H1 (cell line): ENCODE measurements around the gene PDF. TPM values are rescaled to one million over a fixed set of nuclear protein-coding genes. Genes with fewer than 3 reads are reported as not detected.

ENCODE experiments used
- CTCF ChIA-PET: fragments of 300-600 bp; sonication (Branson Sonifier 250); formaldehyde crosslinking; loops from one replicate; lab custom pipeline; 2021; ENCODE audit not compliant: partially characterized antibody; lab: Charles Lee
- POLR2A ChIA-PET: fragments of 300-600 bp; sonication (Branson Sonifier 250); formaldehyde crosslinking; loops from one replicate; lab custom pipeline; 2021; ENCODE audit warnings: inconsistent platforms; ENCODE audit not compliant: partially characterized antibody; lab: Charles Lee
- DNase-seq, 2 experiments: peaks; one replicate each; pipeline versions ENCODE4 v3.0.0 to v3.0.0-alpha.2; 2010 to 2022; ENCODE audit warnings: low spot score in 2 of 2, low read depth in 1 of 2, mixed read lengths in 1 of 2
- FAIRE-seq: peaks from 2 replicates; lab custom pipeline; 2011; peaks lifted over from hg19 to GRCh38; lab: Jason Lieb, UNC
- H2AFZ ChIP-seq: 2 replicates; pipeline ENCODE4 v1.8.1; 2012; ENCODE audit warnings: low read length, inconsistent platforms
- H2AK5ac ChIP-seq: 2 replicates; pipeline ENCODE4 v1.6.1; 2013; ENCODE audit warnings: low read depth, low read length
- H2BK120ac ChIP-seq: replicated peaks from 2 replicates; pipeline ENCODE3; 2013; ENCODE audit warnings: low read depth, low read length, inconsistent platforms
- H2BK12ac ChIP-seq: 2 replicates; pipeline ENCODE4 v1.6.1; 2013; ENCODE audit warnings: low read depth, low read length
- H2BK15ac ChIP-seq: 2 replicates; pipeline ENCODE4 v1.6.1; 2013; ENCODE audit warnings: low read length
- H2BK20ac ChIP-seq: 2 replicates; pipeline ENCODE4 v1.6.1; 2013; ENCODE audit warnings: low read length
- H2BK5ac ChIP-seq: 2 replicates; pipeline ENCODE4 v1.6.1; 2013; ENCODE audit warnings: low read depth, low read length
- H3K14ac ChIP-seq: 2 replicates; pipeline ENCODE4 v1.6.1; 2013; ENCODE audit warnings: inconsistent platforms; ENCODE audit not compliant: insufficient read length
- H3K18ac ChIP-seq: 2 replicates; pipeline ENCODE4 v1.6.1; 2013; ENCODE audit warnings: low read length; ENCODE audit errors: extremely low read depth
- H3K23ac ChIP-seq: 2 replicates; pipeline ENCODE4 v1.6.1; 2013; ENCODE audit warnings: inconsistent platforms; ENCODE audit not compliant: insufficient read length
- H3K23me2 ChIP-seq: 2 replicates; pipeline ENCODE4 v1.6.1; 2013; ENCODE audit warnings: low read depth, low read length
- H3K27ac ChIP-seq: 2 replicates; pipeline ENCODE4 v1.6.1; 2011; ENCODE audit warnings: low read depth, low read length, inconsistent platforms
- H3K27me3 ChIP-seq, 4 experiments: replicated peaks in 1 of 4; 1 replicate in 1 of 4; 2 replicates in 3 of 4; pipeline versions ENCODE4 v1.6.1 to v1.8.1; 2011 to 2013; ENCODE audit warnings: low read length in 3 of 4, mild to moderate bottlenecking in 3 of 4, inconsistent platforms in 2 of 4, mixed read lengths in 2 of 4, moderate library complexity in 1 of 4; ENCODE audit not compliant: control insufficient read depth in 3 of 4, insufficient read depth in 3 of 4; ENCODE audit errors: extremely low read depth in 1 of 4
- H3K36me3 ChIP-seq, 4 experiments: 2 replicates each; pipeline versions ENCODE4 v1.6.1 to v1.8.1; 2011 to 2013; ENCODE audit warnings: mild to moderate bottlenecking in 4 of 4, low read length in 3 of 4, moderate library complexity in 2 of 4, control low read depth in 1 of 4, inconsistent platforms in 1 of 4; ENCODE audit not compliant: insufficient read depth in 4 of 4, control insufficient read depth in 2 of 4
- H3K4ac ChIP-seq: replicated peaks from 2 replicates; pipeline ENCODE3; 2013; ENCODE audit warnings: low read length, low read depth, mixed read lengths, inconsistent platforms; ENCODE audit not compliant: insufficient read length
- H3K4me1 ChIP-seq, 4 experiments: replicated peaks in 1 of 4; 1 replicate in 1 of 4; 2 replicates in 3 of 4; pipeline versions ENCODE4 v1.6.1 to v1.8.1; 2011 to 2013; ENCODE audit warnings: low read length in 3 of 4, inconsistent platforms in 2 of 4, mixed read lengths in 1 of 4; ENCODE audit not compliant: insufficient read depth in 4 of 4, control insufficient read depth in 3 of 4
- H3K4me2 ChIP-seq, 2 experiments: 2 replicates each; pipeline versions ENCODE4 v1.6.1 to v1.8.1; 2011 to 2013; ENCODE audit warnings: low read depth in 2 of 2, low read length in 2 of 2, control low read depth in 1 of 2, inconsistent platforms in 1 of 2, mild to moderate bottlenecking in 1 of 2; ENCODE audit not compliant: insufficient read depth in 1 of 2
- H3K4me3 ChIP-seq, 4 experiments: fragments of 200-600, 300-600 bp in 1 of 4; sonication (generic), shearing (Covaris generic), sonication (Bioruptor Twin) in 1 of 4; 2 replicates each; pipeline versions ENCODE4 v1.5.1 to v1.8.1; 2011 to 2016; ENCODE audit warnings: low read length in 4 of 4, low read depth in 3 of 4, control low read depth in 2 of 4, inconsistent platforms in 2 of 4, mild to moderate bottlenecking in 2 of 4, mixed read lengths in 1 of 4, moderate library complexity in 1 of 4; ENCODE audit not compliant: insufficient read depth in 2 of 4; ENCODE audit errors: extremely low read depth in 1 of 4
- H3K56ac ChIP-seq: replicated peaks from 2 replicates; pipeline ENCODE3; 2013; ENCODE audit warnings: low read depth, mild to moderate bottlenecking, mixed read lengths, low read length, inconsistent platforms; ENCODE audit not compliant: insufficient read length
- H3K79me1 ChIP-seq: 2 replicates; pipeline ENCODE4 v1.6.1; 2013; ENCODE audit warnings: low read depth, low read length, control low read depth
- H3K79me2 ChIP-seq, 2 experiments: 2 replicates each; pipeline versions ENCODE4 v1.6.1 to v1.8.1; 2012 to 2013; ENCODE audit warnings: low read length in 2 of 2, mild to moderate bottlenecking in 2 of 2, inconsistent platforms in 1 of 2; ENCODE audit not compliant: insufficient read depth in 2 of 2, control insufficient read depth in 1 of 2
- H3K9ac ChIP-seq, 4 experiments: replicated peaks in 1 of 4; 1 replicate in 1 of 4; 2 replicates in 3 of 4; pipeline versions ENCODE4 v1.6.1 to v1.8.1; 2011 to 2013; ENCODE audit warnings: low read depth in 3 of 4, low read length in 3 of 4, control low read depth in 2 of 4, mild to moderate bottlenecking in 2 of 4, moderate library complexity in 2 of 4, inconsistent platforms in 1 of 4; ENCODE audit errors: extremely low read depth in 1 of 4
- H3K9me3 ChIP-seq, 2 experiments: 2 replicates each; pipeline versions ENCODE4 v1.6.1 to v1.8.1; 2012 to 2013; ENCODE audit warnings: mild to moderate bottlenecking in 2 of 2, moderate library complexity in 2 of 2, control low read depth in 1 of 2, inconsistent platforms in 1 of 2, low read depth in 1 of 2, low read length in 1 of 2, mixed read lengths in 1 of 2; ENCODE audit not compliant: insufficient read depth in 2 of 2
- H4K20me1 ChIP-seq, 2 experiments: replicated peaks in 1 of 2; 2 replicates each; pipeline versions ENCODE3 to v1.8.1; 2011 to 2013; ENCODE audit warnings: inconsistent platforms in 2 of 2, low read length in 2 of 2, mild to moderate bottlenecking in 1 of 2; ENCODE audit not compliant: insufficient read depth in 2 of 2, control insufficient read depth in 1 of 2
- H4K5ac ChIP-seq: 2 replicates; pipeline ENCODE4 v1.6.1; 2013; ENCODE audit warnings: low read length, low read depth, mixed read lengths, inconsistent platforms; ENCODE audit not compliant: insufficient read length
- H4K8ac ChIP-seq: 2 replicates; pipeline ENCODE4 v1.8.0; 2013; ENCODE audit warnings: mild to moderate bottlenecking, moderate library complexity, low read length, inconsistent platforms; ENCODE audit not compliant: insufficient read depth; ENCODE audit errors: extremely low read depth
- H4K91ac ChIP-seq: replicated peaks from 2 replicates; pipeline ENCODE3; 2013; ENCODE audit warnings: low read length, mixed read lengths, inconsistent platforms; ENCODE audit not compliant: insufficient read length
- GTF2F1 ChIP-seq: IDR thresholded peaks from 2 replicates; pipeline ENCODE4 v1.6.1; 2012; ENCODE audit warnings: low read depth, low read length, improper control_type of control experiment, borderline replicate concordance
- PHF8 ChIP-seq: fragments of 200-600 bp; sonication (generic); conservative IDR thresholded peaks from 2 replicates; pipeline ENCODE4 v1.7.1; 2012; ENCODE audit warnings: low read depth, mild to moderate bottlenecking, inconsistent platforms, low read length, moderate library complexity
- POU5F1 ChIP-seq: IDR thresholded peaks from 2 replicates; pipeline ENCODE4 v1.6.1; 2011; ENCODE audit warnings: low read depth, mild to moderate bottlenecking, low read length, moderate library complexity
- ZNF274 ChIP-seq: IDR thresholded peaks from 2 replicates; pipeline ENCODE4 v1.7.0; 2012; ENCODE audit warnings: low read length, borderline replicate concordance; ENCODE audit errors: extremely low read depth
- WGBS, 2 experiments: shearing (Covaris generic) in 1 of 2; methylation state at CpG; one replicate each; pipeline versions ENCODE4 v1.1.6 to v1.1.7; 2013 to 2015; ENCODE audit warnings: low lambda C conversion rate in 2 of 2, mixed read lengths in 2 of 2, inconsistent platforms in 1 of 2, low coverage in 1 of 2, missing lambda C conversion rate in 1 of 2; ENCODE audit not compliant: insufficient replicate concordance in 2 of 2, insufficient coverage in 1 of 2, insufficient read length in 1 of 2; ENCODE audit errors: extremely low coverage in 1 of 2, missing lambda C conversion rate in 1 of 2; 5-methylcytosine and 5-hydroxymethylcytosine counted together
- polyA plus RNA-seq, 7 experiments: library from polyadenylated mRNA; depleted of rRNA in 3 of 7; stranded (reverse) in 5 of 7; unstranded in 2 of 7; fragments of >200 nt in 5 of 7; fragments of 200-250 nt in 2 of 7; gene quantifications; 1 replicate in 5 of 7; 2 replicates in 1 of 7; 4 replicates in 1 of 7; pipeline versions ENCODE4 v1.2.1 to v1.2.3, GENCODE V29; 2011 to 2013; ENCODE audit warnings: missing spikeins in 2 of 7, mixed read lengths in 2 of 7
- total RNA-seq: library from RNA; stranded (reverse); fragmentation: NEBNext Ultra II Directional; extraction: Animal tissue kit (Norgen Biotek cat#: 25700); gene quantifications from 2 replicates; pipeline ENCODE4 v1.2.1, GENCODE V29; 2021

The PDF gene
- total and polyA plus RNA-seq, 2 of the 8 experiments (the other 6 are each of a cell fraction or from before 2014, with no cell fraction given) = 17.7 to 23.9 TPM

- POLR2A ChIA-PET = no interaction called here
- Histone ChIP-seq H4K5ac (no peak overlapping the region), H3K4me3 (no peak overlapping the region), H3K27me3 (no peaks in the 10 kb centered on the region), H3K9ac (no peak overlapping the region), H3K36me3 (peaks cover 8 to 47% (median 34%) of the 10 kb centered on the region in 4 experiments), H4K8ac (no peak overlapping the region), H3K23ac (no peak overlapping the region), H3K4me1 (no peaks in the 10 kb centered on the region), H4K91ac (no peak overlapping the region), H2BK15ac (no peak overlapping the region), H2AFZ (no peak overlapping the region), H2BK12ac (no peak overlapping the region), H3K9me3 (no peaks in the 10 kb centered on the region), H3K79me2 (no peaks in the 10 kb centered on the region), H2BK5ac (no peak overlapping the region), H3K27ac (no peak overlapping the region), H3K14ac (no peak overlapping the region), H4K20me1 (peaks cover 0 to 4% of the 10 kb centered on the region in 2 experiments), H3K18ac (no peak overlapping the region)
- DNase-seq = no peak
- CTCF ChIA-PET = no interaction called here
- TF ChIP-seq POU5F1 (no peak), GTF2F1 (no peak), ZNF274 (no peak), PHF8 (no peak)
- TF ChIP-seq, all 59 proteins: peak for 0
- Histone ChIP-seq H2BK120ac (no peak overlapping the region), H3K79me1 (no peaks in the 10 kb centered on the region), H2AK5ac (no peak overlapping the region), H3K56ac (no peak overlapping the region), H3K23me2 (no peaks in the 10 kb centered on the region), H3K4ac (no peak overlapping the region), H2BK20ac (no peak overlapping the region), H3K4me2 (no peak overlapping the region)
- FAIRE-seq = no peak
- 94% methylated on average over 2 of the region's 2 CpGs; no CpG with 5 or more reads in 1 of the 2 experiments for WGBS, 2 experiments
Observed at GRCh38 chr16:69371564-69371963, 41.2 kb upstream of the PDF start.
